Measurements from ENCODE around the gene WNK4. TPM values are rescaled to one million over a fixed set of nuclear protein-coding genes. Genes with fewer than 3 reads are reported as not detected.

The WNK4 gene
- total and polyA plus RNA-seq, 4 donors: 0.09 to 0.77 (median 0.45) TPM

DNA sequence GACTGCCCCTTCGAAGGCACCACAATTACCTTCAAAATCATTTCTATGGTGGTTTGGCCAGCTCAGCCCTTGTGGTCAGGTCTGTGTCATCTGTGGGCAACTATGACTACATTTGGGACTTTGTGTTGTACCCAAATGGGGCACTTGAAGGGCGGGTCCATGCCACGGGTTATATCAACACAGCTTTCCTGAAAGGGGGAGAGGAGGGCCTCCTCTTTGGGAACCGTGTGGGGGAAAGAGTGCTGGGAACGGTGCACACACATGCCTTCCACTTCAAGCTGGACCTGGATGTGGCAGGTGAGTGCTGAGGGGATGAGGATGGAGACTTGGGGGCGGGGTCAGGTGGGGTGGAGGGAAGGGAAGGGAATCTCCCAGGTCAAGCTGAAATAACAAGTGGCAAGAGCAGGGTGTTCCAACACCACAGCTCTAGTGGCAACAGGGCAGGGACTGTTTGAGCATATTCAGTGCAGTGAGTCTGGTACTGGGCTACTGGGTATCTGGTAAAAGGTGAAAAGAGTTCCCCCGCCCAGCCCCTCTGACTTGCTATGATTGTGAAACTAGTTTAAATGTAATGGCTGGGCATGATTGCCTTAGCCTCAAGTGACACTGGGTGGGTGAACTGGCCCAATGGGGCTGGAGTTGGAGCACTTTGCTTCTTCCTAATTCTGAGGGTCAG lies 65.6 kb downstream of the WNK4 start:
- TF ChIP-seq, protein P1, sequence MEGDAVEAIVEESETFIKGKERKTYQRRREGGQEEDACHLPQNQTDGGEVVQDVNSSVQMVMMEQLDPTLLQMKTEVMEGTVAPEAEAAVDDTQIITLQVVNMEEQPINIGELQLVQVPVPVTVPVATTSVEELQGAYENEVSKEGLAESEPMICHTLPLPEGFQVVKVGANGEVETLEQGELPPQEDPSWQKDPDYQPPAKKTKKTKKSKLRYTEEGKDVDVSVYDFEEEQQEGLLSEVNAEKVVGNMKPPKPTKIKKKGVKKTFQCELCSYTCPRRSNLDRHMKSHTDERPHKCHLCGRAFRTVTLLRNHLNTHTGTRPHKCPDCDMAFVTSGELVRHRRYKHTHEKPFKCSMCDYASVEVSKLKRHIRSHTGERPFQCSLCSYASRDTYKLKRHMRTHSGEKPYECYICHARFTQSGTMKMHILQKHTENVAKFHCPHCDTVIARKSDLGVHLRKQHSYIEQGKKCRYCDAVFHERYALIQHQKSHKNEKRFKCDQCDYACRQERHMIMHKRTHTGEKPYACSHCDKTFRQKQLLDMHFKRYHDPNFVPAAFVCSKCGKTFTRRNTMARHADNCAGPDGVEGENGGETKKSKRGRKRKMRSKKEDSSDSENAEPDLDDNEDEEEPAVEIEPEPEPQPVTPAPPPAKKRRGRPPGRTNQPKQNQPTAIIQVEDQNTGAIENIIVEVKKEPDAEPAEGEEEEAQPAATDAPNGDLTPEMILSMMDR (IDR thresholded peaks at IDR 0.05; ENCODE audit: control extremely low read depth, extremely low read depth): no peak
- Histone ChIP-seq H3K4me3 (no peak overlapping the region), H3K4me1 (ENCODE audit: control insufficient read depth in 5 of 5, insufficient read depth in 5 of 5, low read length in 5 of 5) (peaks cover 5 to 17% (median 11%) of the 10 kb centered on the region in 5 donors), H3K27ac (ENCODE audit: low read depth in 1 of 2, low read length in 1 of 2) (peak overlapping the region in 1 of 2 donors; percentile 61), H3K9me3 (ENCODE audit: control insufficient read depth in 4 of 4, insufficient read depth in 3 of 4, low read length in 3 of 4) (no peaks in the 10 kb centered on the region), H3K9ac (ENCODE audit: insufficient read depth in 1 of 2, low read length in 2 of 2) (no peak overlapping the region), H3K27me3 (ENCODE audit: control insufficient read depth in 3 of 3, insufficient read depth in 3 of 3, low read length in 2 of 3) (no peaks in the 10 kb centered on the region), H3K36me3 (ENCODE audit: control insufficient read depth in 4 of 4, insufficient read depth in 4 of 4, low read length in 4 of 4) (peaks cover 20 to 33% (median 21%) of the 10 kb centered on the region in 4 donors)
- WGBS, 2 donors: 54 to 58% methylated on average over 7 of the region's 7 CpGs
- DNase-seq (no peak), ATAC-seq (ENCODE audit: insufficient read depth, low FRiP score) (peak; percentile 9)

Small RNAs within 50 kb of the gene (small RNA-seq; reads per million reads assigned to genes)
- gene HMGN2P15 (ENCODE audit: low replicate concordance) (not detected), gene MIR6781 (ENCODE audit: low replicate concordance) (not detected)

Other genes starting within 250 kb of the WNK4 start
- gene NAGLU, start 244.4 kb upstream of the WNK4 start, total RNA-seq: 10 to 100 TPM; 16.8 to 69.8 TPM
- 10 to 100 TPM; 32.3 to 37.9 TPM for gene NAGLU, start 244.4 kb upstream of the WNK4 start, polyA plus RNA-seq
- 1 to 10 TPM in 1 of 2 donors, under 1 TPM in 1; 0.98 to 1.3 TPM for gene HSD17B1, start 227.7 kb upstream of the WNK4 start, total RNA-seq
- 1 to 10 TPM; 1.8 to 2.4 TPM for gene HSD17B1, start 227.7 kb upstream of the WNK4 start, polyA plus RNA-seq
- gene COASY, start 218.5 kb upstream of the WNK4 start, total RNA-seq: 10 to 100 TPM; 25.9 to 93.2 TPM
- 10 to 100 TPM; 57.3 to 71.3 TPM for gene COASY, start 218.5 kb upstream of the WNK4 start, polyA plus RNA-seq
- gene MLX, start 213.5 kb upstream of the WNK4 start, total RNA-seq: 10 to 100 TPM; 31.9 to 69.7 TPM
- gene MLX, start 213.5 kb upstream of the WNK4 start, polyA plus RNA-seq: 10 to 100 TPM; 61.8 to 71.6 TPM
- gene PSMC3IP, start 202.9 kb upstream of the WNK4 start, total RNA-seq: 1 to 10 TPM; 3.4 to 7.5 TPM
- 1 to 10 TPM; 3.7 to 4.3 TPM for gene PSMC3IP, start 202.9 kb upstream of the WNK4 start, polyA plus RNA-seq
- gene RETREG3, start 171.2 kb upstream of the WNK4 start, total RNA-seq: 10 to 100 TPM; 61.3 to 62.7 TPM
- 10 to 100 TPM; 16.1 to 27.6 TPM for gene RETREG3, start 171.2 kb upstream of the WNK4 start, polyA plus RNA-seq
- 10 to 100 TPM; 12.1 to 38.1 TPM for gene TUBG1, start 170.9 kb upstream of the WNK4 start, total RNA-seq
- 10 to 100 TPM; 31.1 to 39.0 TPM for gene TUBG1, start 170.9 kb upstream of the WNK4 start, polyA plus RNA-seq
- gene TUBG2, start 121.3 kb upstream of the WNK4 start, total RNA-seq: 10 to 100 TPM; 13.0 to 22.0 TPM
- gene TUBG2, start 121.3 kb upstream of the WNK4 start, polyA plus RNA-seq: 10 to 100 TPM in 1 of 2 donors, 1 to 10 TPM in 1; 6.9 to 10.5 TPM
- 10 to 100 TPM; 23.9 to 30.2 TPM for gene PLEKHH3, start 103.6 kb upstream of the WNK4 start, total RNA-seq
- gene PLEKHH3, start 103.6 kb upstream of the WNK4 start, polyA plus RNA-seq: 10 to 100 TPM; 21.2 to 22.0 TPM
- 1 to 10 TPM in 1 of 2 donors, under 1 TPM in 1; 1.00 to 1.9 TPM for gene CCR10, start 98.8 kb upstream of the WNK4 start, total RNA-seq
- 1 to 10 TPM in 1 of 2 donors, under 1 TPM in 1; 0.55 to 3.1 TPM for gene CCR10, start 98.8 kb upstream of the WNK4 start, polyA plus RNA-seq
- 10 to 100 TPM in 1 of 2 donors, 1 to 10 TPM in 1; 9.9 to 12.5 TPM for gene CNTNAP1, start 98.1 kb upstream of the WNK4 start, total RNA-seq
- 1 to 10 TPM; 2.9 to 5.4 TPM for gene CNTNAP1, start 98.1 kb upstream of the WNK4 start, polyA plus RNA-seq
- 10 to 100 TPM; 33.6 to 53.2 TPM for gene EZH1, start 35.6 kb upstream of the WNK4 start, total RNA-seq
- gene EZH1, start 35.6 kb upstream of the WNK4 start, polyA plus RNA-seq: 10 to 100 TPM; 20.7 to 21.2 TPM
- 10 to 100 TPM; 55.0 to 66.6 TPM for gene RAMP2, start 19.4 kb upstream of the WNK4 start, total RNA-seq
- gene RAMP2, start 19.4 kb upstream of the WNK4 start, polyA plus RNA-seq: 100 to 1,000 TPM in 1 of 2 donors, 10 to 100 TPM in 1; 43.8 to 101 TPM
- 10 to 100 TPM; 42.4 to 64.8 TPM for gene VPS25, start 7.2 kb upstream of the WNK4 start, total RNA-seq
- gene VPS25, start 7.2 kb upstream of the WNK4 start, polyA plus RNA-seq: 10 to 100 TPM; 45.1 to 93.7 TPM
- 10 to 100 TPM; 55.7 to 69.2 TPM for gene COA3, start 18.1 kb downstream of the WNK4 start, total RNA-seq
- 100 to 1,000 TPM in 1 of 2 donors, 10 to 100 TPM in 1; 84.1 to 142 TPM for gene COA3, start 18.1 kb downstream of the WNK4 start, polyA plus RNA-seq
- gene CNTD1, start 18.3 kb downstream of the WNK4 start, total RNA-seq: 1 to 10 TPM in 1 of 2 donors, under 1 TPM in 1; 0.92 to 1.6 TPM
- under 1 TPM; 0.61 to 0.64 TPM for gene CNTD1, start 18.3 kb downstream of the WNK4 start, polyA plus RNA-seq
- 100 to 1,000 TPM in 1 of 2 donors, 10 to 100 TPM in 1; 87.6 to 114 TPM for gene BECN1, start 43.7 kb downstream of the WNK4 start, total RNA-seq
- gene BECN1, start 43.7 kb downstream of the WNK4 start, polyA plus RNA-seq: 10 to 100 TPM; 33.0 to 81.6 TPM
- 100 to 1,000 TPM in 1 of 2 donors, 10 to 100 TPM in 1; 46.4 to 109 TPM for gene PSME3, start 52.8 kb downstream of the WNK4 start, total RNA-seq
- gene PSME3, start 52.8 kb downstream of the WNK4 start, polyA plus RNA-seq: 100 to 1,000 TPM in 1 of 2 donors, 10 to 100 TPM in 1; 34.5 to 117 TPM
- 1 to 10 TPM; 1.6 to 2.4 TPM for gene AOC2, start 64.0 kb downstream of the WNK4 start, total RNA-seq
- 1 to 10 TPM; 1.5 to 1.6 TPM for gene AOC2, start 64.0 kb downstream of the WNK4 start, polyA plus RNA-seq
- gene AOC3, start 70.6 kb downstream of the WNK4 start, total RNA-seq: 100 to 1,000 TPM in 1 of 2 donors, 10 to 100 TPM in 1; 82.9 to 154 TPM
- gene AOC3, start 70.6 kb downstream of the WNK4 start, polyA plus RNA-seq: 10 to 100 TPM; 50.0 to 55.6 TPM
- under 1 TPM in 1 of 2 donors, not detected in 1; 0.09 TPM for gene G6PC1, start 120.2 kb downstream of the WNK4 start, total RNA-seq
- not detected for gene G6PC1, start 120.2 kb downstream of the WNK4 start, polyA plus RNA-seq
- gene AARSD1, start 183.8 kb downstream of the WNK4 start, total RNA-seq: 10 to 100 TPM; 27.6 to 39.8 TPM
- 10 to 100 TPM; 34.4 to 57.0 TPM for gene AARSD1, start 183.8 kb downstream of the WNK4 start, polyA plus RNA-seq
- 1 to 10 TPM; 1.1 to 1.8 TPM for gene PTGES3L, start 199.5 kb downstream of the WNK4 start, total RNA-seq
- gene PTGES3L, start 199.5 kb downstream of the WNK4 start, polyA plus RNA-seq: under 1 TPM; 0.43 to 0.69 TPM
- gene RUNDC1, start 200.0 kb downstream of the WNK4 start, total RNA-seq: 10 to 100 TPM; 12.7 to 16.7 TPM
- gene RUNDC1, start 200.0 kb downstream of the WNK4 start, polyA plus RNA-seq: 1 to 10 TPM; 8.1 to 8.7 TPM
- 100 to 1,000 TPM; 665 to 826 TPM for gene RPL27, start 217.8 kb downstream of the WNK4 start, total RNA-seq
- gene RPL27, start 217.8 kb downstream of the WNK4 start, polyA plus RNA-seq: 1,000 to 10,000 TPM; 2,343 to 3,245 TPM
- gene IFI35, start 226.2 kb downstream of the WNK4 start, total RNA-seq: 10 to 100 TPM; 18.8 to 40.6 TPM
- 10 to 100 TPM; 36.7 to 60.3 TPM for gene IFI35, start 226.2 kb downstream of the WNK4 start, polyA plus RNA-seq
- gene VAT1, start 241.8 kb downstream of the WNK4 start, total RNA-seq: 100 to 1,000 TPM in 1 of 2 donors, 10 to 100 TPM in 1; 62.3 to 255 TPM
- 100 to 1,000 TPM in 1 of 2 donors, 10 to 100 TPM in 1; 80.2 to 162 TPM for gene VAT1, start 241.8 kb downstream of the WNK4 start, polyA plus RNA-seq
- 1 to 10 TPM in 1 of 2 donors, under 1 TPM in 1; 0.34 to 1.3 TPM for gene RND2, start 244.6 kb downstream of the WNK4 start, total RNA-seq
- gene RND2, start 244.6 kb downstream of the WNK4 start, polyA plus RNA-seq: under 1 TPM; 0.25 to 0.51 TPM